Measurements from ENCODE around the gene TNFRSF1B. TPM values are rescaled to one million over a fixed set of nuclear protein-coding genes. Genes with fewer than 3 reads are reported as not detected.
A peak's percentile ranks its signal among the peaks of the same experiment; 100 is the strongest.

Gene TNFRSF1B
- total RNA-seq, 1 experiment from 2014 or later, result 0.61 TPM

DNA sequence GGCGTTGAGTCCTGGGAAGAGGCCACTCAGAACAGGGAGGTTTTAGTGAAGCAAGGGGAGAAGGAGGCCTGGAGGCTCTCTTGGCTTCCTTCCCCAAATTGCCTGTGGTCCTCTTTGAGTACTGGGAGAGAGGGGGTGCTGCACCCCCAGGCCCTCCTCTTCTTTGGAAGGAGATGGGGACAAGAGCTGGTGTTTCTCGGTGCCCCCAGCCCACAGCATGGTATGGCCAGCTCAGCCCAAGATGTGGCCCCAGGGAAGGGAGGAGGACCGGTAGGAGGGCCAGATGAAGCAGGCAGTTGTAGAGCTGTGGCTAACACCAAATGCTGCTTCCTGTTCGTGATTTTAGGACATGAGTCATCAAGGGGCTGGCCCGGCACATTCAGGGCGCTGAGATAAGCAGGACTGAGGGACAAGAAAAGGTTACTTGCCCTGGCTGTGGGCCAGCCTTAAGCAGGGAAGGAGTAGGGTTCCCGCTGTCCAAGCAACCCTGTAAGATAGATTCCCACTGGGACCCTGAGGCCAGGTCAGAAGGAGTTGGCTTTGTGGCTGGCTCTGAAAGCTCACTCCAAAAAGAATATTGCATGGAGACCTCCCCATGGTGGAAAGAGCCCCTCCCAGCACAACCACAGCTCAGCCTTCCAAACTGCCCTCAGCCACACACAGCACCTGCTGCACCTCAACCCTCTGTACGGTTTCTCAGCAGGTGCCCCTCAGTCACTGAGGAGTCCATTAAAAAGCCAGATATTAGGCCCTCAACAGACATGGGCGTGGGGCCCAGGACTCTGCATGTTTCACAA lies 4.9 kb upstream of the TNFRSF1B start:
- Histone ChIP-seq H3K4me3 (replicated peaks in 1 of 2; ENCODE audit: low read depth in 1 of 2, low read length in 2 of 2) (peak overlapping the region in 1 of 2 experiments; percentile 47; a peak in 2 of 4 replicates), H3K9ac (ENCODE audit: low read length) (peak overlapping the region; percentile 51), H3K27me3 (ENCODE audit: insufficient read depth, low read length) (no peaks in the 10 kb centered on the region), H3K9me2 (ENCODE audit: insufficient read depth) (no peaks in the 10 kb centered on the region), H3K9me3 (ENCODE audit: control insufficient read depth in 1 of 2, insufficient read depth in 1 of 2, low read depth in 1 of 2, low read length in 2 of 2) (no peaks in the 10 kb centered on the region), H3K4me1 (ENCODE audit: control insufficient read depth in 1 of 2, insufficient read depth in 2 of 2, low read length in 2 of 2) (peaks cover 42 to 79% of the 10 kb centered on the region in 2 experiments), H2AFZ (ENCODE audit: low read depth, low read length, poor library complexity, severe bottlenecking) (peak overlapping the region; percentile 27), H3K4me2 (ENCODE audit: low read length) (peak overlapping the region; percentile 87), H4K20me1 (ENCODE audit: insufficient read depth) (no peaks in the 10 kb centered on the region), H3K36me3 (ENCODE audit: control insufficient read depth in 1 of 2, insufficient read depth in 2 of 2, low read length in 2 of 2) (no peaks in the 10 kb centered on the region), H3K79me2 (ENCODE audit: insufficient read depth, low read length) (no peaks in the 10 kb centered on the region), H3K27ac (ENCODE audit: low read depth, low read length) (peak overlapping the region; percentile 56)
- ChIA-PET CTCF (interaction anchor here (0.6 to 1.1 kb wide), 2 partner anchors 37 to 82 kb away, joined by 3 to 7 read pairs; no protein-coding TSS in a partner anchor), RAD21 (ENCODE audit: low non-redundant PET in 1 of 2, low total read pairs in 2 of 2, uncharacterized antibody in 2 of 2, unreplicated experiment in 2 of 2) (no interaction called here), POLR2A (interaction anchor here (0.6 kb wide), 1 partner anchor 252 kb away, joined by 3 read pairs; no protein-coding TSS in a partner anchor)
- ATAC-seq, result peak; percentile 90
- no TSS peak for BruUV-seq (replicated peaks)
- intact Hi-C loops (cut with micrococcal nuclease), result no loop called here
- DNase-seq (ENCODE audit: low read depth, low spot score), result peak; percentile 82
- no peak for TF ChIP-seq ZFX (IDR thresholded peaks at IDR 0.05)
- TF ChIP-seq, protein P1, sequence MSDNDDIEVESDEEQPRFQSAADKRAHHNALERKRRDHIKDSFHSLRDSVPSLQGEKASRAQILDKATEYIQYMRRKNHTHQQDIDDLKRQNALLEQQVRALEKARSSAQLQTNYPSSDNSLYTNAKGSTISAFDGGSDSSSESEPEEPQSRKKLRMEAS (IDR thresholded peaks at IDR 0.05), result peak; percentile 45; the same call in 1 of the 2 replicates
- no peak for TF ChIP-seq EZH2 (IDR thresholded peaks at IDR 0.05)
- TF ChIP-seq SIN3A (IDR thresholded peaks at IDR 0.05; ENCODE audit: low read depth), result no peak
- TF ChIP-seq, protein P2, sequence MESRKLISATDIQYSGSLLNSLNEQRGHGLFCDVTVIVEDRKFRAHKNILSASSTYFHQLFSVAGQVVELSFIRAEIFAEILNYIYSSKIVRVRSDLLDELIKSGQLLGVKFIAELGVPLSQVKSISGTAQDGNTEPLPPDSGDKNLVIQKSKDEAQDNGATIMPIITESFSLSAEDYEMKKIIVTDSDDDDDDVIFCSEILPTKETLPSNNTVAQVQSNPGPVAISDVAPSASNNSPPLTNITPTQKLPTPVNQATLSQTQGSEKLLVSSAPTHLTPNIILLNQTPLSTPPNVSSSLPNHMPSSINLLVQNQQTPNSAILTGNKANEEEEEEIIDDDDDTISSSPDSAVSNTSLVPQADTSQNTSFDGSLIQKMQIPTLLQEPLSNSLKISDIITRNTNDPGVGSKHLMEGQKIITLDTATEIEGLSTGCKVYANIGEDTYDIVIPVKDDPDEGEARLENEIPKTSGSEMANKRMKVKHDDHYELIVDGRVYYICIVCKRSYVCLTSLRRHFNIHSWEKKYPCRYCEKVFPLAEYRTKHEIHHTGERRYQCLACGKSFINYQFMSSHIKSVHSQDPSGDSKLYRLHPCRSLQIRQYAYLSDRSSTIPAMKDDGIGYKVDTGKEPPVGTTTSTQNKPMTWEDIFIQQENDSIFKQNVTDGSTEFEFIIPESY (IDR thresholded peaks at IDR 0.05; ENCODE audit: extremely low read depth, insufficient replicate concordance, low read length), result no peak
- peak; percentile 79 for TF ChIP-seq TCF7L2 (IDR thresholded peaks at IDR 0.05; ENCODE audit: borderline replicate concordance, extremely low read depth, insufficient read depth, insufficient read length)
- TF ChIP-seq, protein P3, sequence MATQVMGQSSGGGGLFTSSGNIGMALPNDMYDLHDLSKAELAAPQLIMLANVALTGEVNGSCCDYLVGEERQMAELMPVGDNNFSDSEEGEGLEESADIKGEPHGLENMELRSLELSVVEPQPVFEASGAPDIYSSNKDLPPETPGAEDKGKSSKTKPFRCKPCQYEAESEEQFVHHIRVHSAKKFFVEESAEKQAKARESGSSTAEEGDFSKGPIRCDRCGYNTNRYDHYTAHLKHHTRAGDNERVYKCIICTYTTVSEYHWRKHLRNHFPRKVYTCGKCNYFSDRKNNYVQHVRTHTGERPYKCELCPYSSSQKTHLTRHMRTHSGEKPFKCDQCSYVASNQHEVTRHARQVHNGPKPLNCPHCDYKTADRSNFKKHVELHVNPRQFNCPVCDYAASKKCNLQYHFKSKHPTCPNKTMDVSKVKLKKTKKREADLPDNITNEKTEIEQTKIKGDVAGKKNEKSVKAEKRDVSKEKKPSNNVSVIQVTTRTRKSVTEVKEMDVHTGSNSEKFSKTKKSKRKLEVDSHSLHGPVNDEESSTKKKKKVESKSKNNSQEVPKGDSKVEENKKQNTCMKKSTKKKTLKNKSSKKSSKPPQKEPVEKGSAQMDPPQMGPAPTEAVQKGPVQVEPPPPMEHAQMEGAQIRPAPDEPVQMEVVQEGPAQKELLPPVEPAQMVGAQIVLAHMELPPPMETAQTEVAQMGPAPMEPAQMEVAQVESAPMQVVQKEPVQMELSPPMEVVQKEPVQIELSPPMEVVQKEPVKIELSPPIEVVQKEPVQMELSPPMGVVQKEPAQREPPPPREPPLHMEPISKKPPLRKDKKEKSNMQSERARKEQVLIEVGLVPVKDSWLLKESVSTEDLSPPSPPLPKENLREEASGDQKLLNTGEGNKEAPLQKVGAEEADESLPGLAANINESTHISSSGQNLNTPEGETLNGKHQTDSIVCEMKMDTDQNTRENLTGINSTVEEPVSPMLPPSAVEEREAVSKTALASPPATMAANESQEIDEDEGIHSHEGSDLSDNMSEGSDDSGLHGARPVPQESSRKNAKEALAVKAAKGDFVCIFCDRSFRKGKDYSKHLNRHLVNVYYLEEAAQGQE (IDR thresholded peaks at IDR 0.05; ENCODE audit: low read depth), result no peak
- peak; percentile 81 for TF ChIP-seq CBX3 (IDR thresholded peaks at IDR 0.05; ENCODE audit: low read depth)
- no peak for TF ChIP-seq ZNF274 (IDR thresholded peaks at IDR 0.05; ENCODE audit: low read depth, low read length)
- no peak for TF ChIP-seq ELF1 (IDR thresholded peaks at IDR 0.05; ENCODE audit: borderline replicate concordance, low read depth)
- TF ChIP-seq SP1 (IDR thresholded peaks at IDR 0.05; ENCODE audit: low read depth), result peak; percentile 88
- TF ChIP-seq POLR2A (IDR thresholded peaks at IDR 0.05; ENCODE audit: borderline replicate concordance, extremely low read depth, insufficient read depth, insufficient read length), result no peak
- TF ChIP-seq SRF (IDR thresholded peaks at IDR 0.05; ENCODE audit: low read depth), result no peak
- peak; percentile 54 for TF ChIP-seq POLR2AphosphoS5 (IDR thresholded peaks at IDR 0.05; ENCODE audit: low read depth, low read length)
- TF ChIP-seq CEBPB (IDR thresholded peaks at IDR 0.05; ENCODE audit: low read depth), result no peak
- TF ChIP-seq, protein P4, sequence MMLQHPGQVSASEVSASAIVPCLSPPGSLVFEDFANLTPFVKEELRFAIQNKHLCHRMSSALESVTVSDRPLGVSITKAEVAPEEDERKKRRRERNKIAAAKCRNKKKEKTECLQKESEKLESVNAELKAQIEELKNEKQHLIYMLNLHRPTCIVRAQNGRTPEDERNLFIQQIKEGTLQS (IDR thresholded peaks at IDR 0.05), result no peak
- peak; percentile 57 for TF ChIP-seq YY1 (IDR thresholded peaks at IDR 0.05; ENCODE audit: extremely low read depth, insufficient replicate concordance, low read depth, low read length)
- TF ChIP-seq, protein P5, sequence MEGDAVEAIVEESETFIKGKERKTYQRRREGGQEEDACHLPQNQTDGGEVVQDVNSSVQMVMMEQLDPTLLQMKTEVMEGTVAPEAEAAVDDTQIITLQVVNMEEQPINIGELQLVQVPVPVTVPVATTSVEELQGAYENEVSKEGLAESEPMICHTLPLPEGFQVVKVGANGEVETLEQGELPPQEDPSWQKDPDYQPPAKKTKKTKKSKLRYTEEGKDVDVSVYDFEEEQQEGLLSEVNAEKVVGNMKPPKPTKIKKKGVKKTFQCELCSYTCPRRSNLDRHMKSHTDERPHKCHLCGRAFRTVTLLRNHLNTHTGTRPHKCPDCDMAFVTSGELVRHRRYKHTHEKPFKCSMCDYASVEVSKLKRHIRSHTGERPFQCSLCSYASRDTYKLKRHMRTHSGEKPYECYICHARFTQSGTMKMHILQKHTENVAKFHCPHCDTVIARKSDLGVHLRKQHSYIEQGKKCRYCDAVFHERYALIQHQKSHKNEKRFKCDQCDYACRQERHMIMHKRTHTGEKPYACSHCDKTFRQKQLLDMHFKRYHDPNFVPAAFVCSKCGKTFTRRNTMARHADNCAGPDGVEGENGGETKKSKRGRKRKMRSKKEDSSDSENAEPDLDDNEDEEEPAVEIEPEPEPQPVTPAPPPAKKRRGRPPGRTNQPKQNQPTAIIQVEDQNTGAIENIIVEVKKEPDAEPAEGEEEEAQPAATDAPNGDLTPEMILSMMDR (IDR thresholded peaks at IDR 0.05 in 2 of 3, conservative IDR thresholded peaks at IDR 0.05 in 1 of 3; ENCODE audit: borderline replicate concordance in 1 of 3, insufficient read depth in 1 of 3, low read depth in 2 of 3, low read length in 2 of 3), result no peak
- peak; percentile 95 for TF ChIP-seq JUND (IDR thresholded peaks at IDR 0.05)
